Measurements from ENCODE around the gene ATG16L2. TPM values are rescaled to one million over a fixed set of nuclear protein-coding genes. Genes with fewer than 3 reads are reported as not detected.

The ATG16L2 gene
- total and polyA plus RNA-seq, 2 donors (not counting 1 experiment from before 2014, with no cell fraction given): 3.3 to 8.8 TPM

GRCh38 chr11:72824811-72825505 is 10.7 kb downstream of the ATG16L2 start:
- Histone ChIP-seq H3K4me3 (replicated peaks in 1 of 4; ENCODE audit: control extremely low read depth in 1 of 4, insufficient read depth in 1 of 4, low read depth in 3 of 4, low read length in 4 of 4) (no peak overlapping the region), H2AFZ (ENCODE audit: low read length) (no peak overlapping the region), H3K36me3 (ENCODE audit: control insufficient read depth, insufficient read depth, low read length) (no peaks in the 10 kb centered on the region), H3K79me2 (ENCODE audit: control insufficient read depth, insufficient read depth, low read length) (no peaks in the 10 kb centered on the region), H3K4me2 (ENCODE audit: extremely low read depth, insufficient read depth, low read length) (no peak overlapping the region), H3K9ac (ENCODE audit: insufficient read depth, low read length) (no peak overlapping the region), H3K4me1 (ENCODE audit: control insufficient read depth, extremely low read depth, insufficient read depth, low read length) (peaks cover 16% of the 10 kb centered on the region), H3K27ac (ENCODE audit: insufficient read depth, low read length) (no peak overlapping the region), H3K27me3 (ENCODE audit: control insufficient read depth, insufficient read depth, low read length) (no peaks in the 10 kb centered on the region), H3K9me3 (ENCODE audit: control insufficient read depth, insufficient read depth, low read depth, low read length) (no peaks in the 10 kb centered on the region), H4K20me1 (ENCODE audit: control insufficient read depth, extremely low read depth, insufficient read depth, low read length) (no peaks in the 10 kb centered on the region)
- no peak for DNase-seq (ENCODE audit: low read depth in 2 of 2)
- no peak for TF ChIP-seq EZH2 (IDR thresholded peaks at IDR 0.05; ENCODE audit: low read length, missing control alignments)
- TF ChIP-seq CTCF (conservative IDR thresholded peaks at IDR 0.05 in 1 of 2, IDR thresholded peaks at IDR 0.05 in 1 of 2; ENCODE audit: low read depth in 1 of 2, low read length in 2 of 2): no peak

GRCh38 chr11:72825661-72826060 is 11.4 kb downstream of the ATG16L2 start:
- no peak for TF ChIP-seq EZH2 (IDR thresholded peaks at IDR 0.05; ENCODE audit: low read length, missing control alignments)
- TF ChIP-seq CTCF (conservative IDR thresholded peaks at IDR 0.05 in 1 of 2, IDR thresholded peaks at IDR 0.05 in 1 of 2; ENCODE audit: low read depth in 1 of 2, low read length in 2 of 2): no peak
- peaks cover 16% of the 10 kb centered on the region for H3K4me1 ChIP-seq (ENCODE audit: control insufficient read depth, extremely low read depth, insufficient read depth, low read length)
- H3K4me3 ChIP-seq (replicated peaks in 1 of 4; ENCODE audit: control extremely low read depth in 1 of 4, insufficient read depth in 1 of 4, low read depth in 3 of 4, low read length in 4 of 4): no peak overlapping the region
- H4K20me1 ChIP-seq (ENCODE audit: control insufficient read depth, extremely low read depth, insufficient read depth, low read length): no peaks in the 10 kb centered on the region
- no peak overlapping the region for H3K9ac ChIP-seq (ENCODE audit: insufficient read depth, low read length)
- no peak overlapping the region for H3K27ac ChIP-seq (ENCODE audit: insufficient read depth, low read length)
- H3K79me2 ChIP-seq (ENCODE audit: control insufficient read depth, insufficient read depth, low read length): no peaks in the 10 kb centered on the region
- H3K36me3 ChIP-seq (ENCODE audit: control insufficient read depth, insufficient read depth, low read length): no peaks in the 10 kb centered on the region
- H2AFZ ChIP-seq (ENCODE audit: low read length): no peak overlapping the region
- no peak overlapping the region for H3K4me2 ChIP-seq (ENCODE audit: extremely low read depth, insufficient read depth, low read length)
- no peak for DNase-seq (ENCODE audit: low read depth in 2 of 2)
- H3K9me3 ChIP-seq (ENCODE audit: control insufficient read depth, insufficient read depth, low read depth, low read length): no peaks in the 10 kb centered on the region
- H3K27me3 ChIP-seq (ENCODE audit: control insufficient read depth, insufficient read depth, low read length): no peaks in the 10 kb centered on the region

GRCh38 chr11:72826191-72826941 is 12.2 kb downstream of the ATG16L2 start:
- Histone ChIP-seq H3K4me1 (ENCODE audit: control insufficient read depth, extremely low read depth, insufficient read depth, low read length) (peaks cover 11% of the 10 kb centered on the region), H2AFZ (ENCODE audit: low read length) (no peak overlapping the region), H3K36me3 (ENCODE audit: control insufficient read depth, insufficient read depth, low read length) (no peaks in the 10 kb centered on the region), H3K79me2 (ENCODE audit: control insufficient read depth, insufficient read depth, low read length) (no peaks in the 10 kb centered on the region), H3K4me3 (replicated peaks in 1 of 4; ENCODE audit: control extremely low read depth in 1 of 4, insufficient read depth in 1 of 4, low read depth in 3 of 4, low read length in 4 of 4) (no peak overlapping the region), H3K9me3 (ENCODE audit: control insufficient read depth, insufficient read depth, low read depth, low read length) (no peaks in the 10 kb centered on the region), H3K9ac (ENCODE audit: insufficient read depth, low read length) (no peak overlapping the region), H3K27ac (ENCODE audit: insufficient read depth, low read length) (no peak overlapping the region), H3K4me2 (ENCODE audit: extremely low read depth, insufficient read depth, low read length) (no peak overlapping the region), H3K27me3 (ENCODE audit: control insufficient read depth, insufficient read depth, low read length) (no peaks in the 10 kb centered on the region), H4K20me1 (ENCODE audit: control insufficient read depth, extremely low read depth, insufficient read depth, low read length) (no peaks in the 10 kb centered on the region)
- DNase-seq (ENCODE audit: low read depth in 2 of 2): no peak
- TF ChIP-seq CTCF (conservative IDR thresholded peaks at IDR 0.05 in 1 of 2, IDR thresholded peaks at IDR 0.05 in 1 of 2; ENCODE audit: low read depth in 1 of 2, low read length in 2 of 2) (no peak), EZH2 (IDR thresholded peaks at IDR 0.05; ENCODE audit: low read length, missing control alignments) (no peak)

Data from fibroblast of lung (primary cell).